ENCODE results near the gene MYH9. TPM values are rescaled to one million over a fixed set of nuclear protein-coding genes. Genes with fewer than 3 reads are reported as not detected.
"Not testable (repeated sequence)": the region's sequence is repeated elsewhere in the genome, so short reads cannot be mapped to it uniquely, and the experiment has no call there.

MYH9 gene
- total and polyA plus RNA-seq, 10 donors = 59.8 to 1,376 (median 711) TPM

- 63 to 74% (median 71%) methylated on average over 8 of the region's 8 CpGs for WGBS, 5 donors
- intact Hi-C loops (cut with DNase I; ENCODE audit: low total_unique reads) = no loop called here
These were observed 107.4 kb downstream of the MYH9 start for GRCh38 chr22:36280379-36280778.

GRCh38 chr22:36279219-36279666 is 108.5 kb downstream of the MYH9 start:
- no peaks in the 10 kb centered on the region for H3K9me3 ChIP-seq
- peaks cover 10 to 56% (median 42%) of the 10 kb centered on the region in 6 donors for H3K36me3 ChIP-seq
- H3K27me3 ChIP-seq (replicated peaks in 1 of 7) = no peaks in the 10 kb centered on the region
- intact Hi-C loops (cut with DNase I; ENCODE audit: low total_unique reads) = loop anchor here (10.0 kb wide), 1 partner anchor 84 kb away; no protein-coding TSS in a partner anchor
- WGBS, 5 donors = 35 to 77% (median 61%) methylated on average over 8 of the region's 8 CpGs
- H3K27ac ChIP-seq = peak overlapping the region in 3 of 8 donors; percentile 9 to 55 (median 47)
- H3K4me1 ChIP-seq = peaks cover 9 to 48% (median 22%) of the 10 kb centered on the region in 6 donors
- no peak for TF ChIP-seq POLR2A (IDR thresholded peaks at IDR 0.05)
- peak in 1 of 3 donors; percentile 61 for TF ChIP-seq POLR2AphosphoS5 (IDR thresholded peaks at IDR 0.05)
- no peak overlapping the region for H3K4me3 ChIP-seq
- no peak for DNase-seq

More at GRCh38 chr22:36280379-36280778, 107.4 kb downstream of the MYH9 start:
- H3K27ac ChIP-seq = peak overlapping the region in 2 of 8 donors; percentile 12 to 47
- no peaks in the 10 kb centered on the region for H3K9me3 ChIP-seq
- peaks cover 19 to 67% (median 54%) of the 10 kb centered on the region in 6 donors for H3K36me3 ChIP-seq
- no peaks in the 10 kb centered on the region for H3K27me3 ChIP-seq (replicated peaks in 1 of 7)
- no peak overlapping the region for H3K4me3 ChIP-seq
- DNase-seq = no peak
- TF ChIP-seq POLR2A (IDR thresholded peaks at IDR 0.05) (no peak), POLR2AphosphoS5 (IDR thresholded peaks at IDR 0.05) (no peak)
- TF ChIP-seq, protein P1, sequence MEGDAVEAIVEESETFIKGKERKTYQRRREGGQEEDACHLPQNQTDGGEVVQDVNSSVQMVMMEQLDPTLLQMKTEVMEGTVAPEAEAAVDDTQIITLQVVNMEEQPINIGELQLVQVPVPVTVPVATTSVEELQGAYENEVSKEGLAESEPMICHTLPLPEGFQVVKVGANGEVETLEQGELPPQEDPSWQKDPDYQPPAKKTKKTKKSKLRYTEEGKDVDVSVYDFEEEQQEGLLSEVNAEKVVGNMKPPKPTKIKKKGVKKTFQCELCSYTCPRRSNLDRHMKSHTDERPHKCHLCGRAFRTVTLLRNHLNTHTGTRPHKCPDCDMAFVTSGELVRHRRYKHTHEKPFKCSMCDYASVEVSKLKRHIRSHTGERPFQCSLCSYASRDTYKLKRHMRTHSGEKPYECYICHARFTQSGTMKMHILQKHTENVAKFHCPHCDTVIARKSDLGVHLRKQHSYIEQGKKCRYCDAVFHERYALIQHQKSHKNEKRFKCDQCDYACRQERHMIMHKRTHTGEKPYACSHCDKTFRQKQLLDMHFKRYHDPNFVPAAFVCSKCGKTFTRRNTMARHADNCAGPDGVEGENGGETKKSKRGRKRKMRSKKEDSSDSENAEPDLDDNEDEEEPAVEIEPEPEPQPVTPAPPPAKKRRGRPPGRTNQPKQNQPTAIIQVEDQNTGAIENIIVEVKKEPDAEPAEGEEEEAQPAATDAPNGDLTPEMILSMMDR (IDR thresholded peaks at IDR 0.05 in 8 of 11, conservative IDR thresholded peaks at IDR 0.05 in 3 of 11) = no peak
- H3K4me1 ChIP-seq = peaks cover 9 to 50% (median 22%) of the 10 kb centered on the region in 6 donors

DNA sequence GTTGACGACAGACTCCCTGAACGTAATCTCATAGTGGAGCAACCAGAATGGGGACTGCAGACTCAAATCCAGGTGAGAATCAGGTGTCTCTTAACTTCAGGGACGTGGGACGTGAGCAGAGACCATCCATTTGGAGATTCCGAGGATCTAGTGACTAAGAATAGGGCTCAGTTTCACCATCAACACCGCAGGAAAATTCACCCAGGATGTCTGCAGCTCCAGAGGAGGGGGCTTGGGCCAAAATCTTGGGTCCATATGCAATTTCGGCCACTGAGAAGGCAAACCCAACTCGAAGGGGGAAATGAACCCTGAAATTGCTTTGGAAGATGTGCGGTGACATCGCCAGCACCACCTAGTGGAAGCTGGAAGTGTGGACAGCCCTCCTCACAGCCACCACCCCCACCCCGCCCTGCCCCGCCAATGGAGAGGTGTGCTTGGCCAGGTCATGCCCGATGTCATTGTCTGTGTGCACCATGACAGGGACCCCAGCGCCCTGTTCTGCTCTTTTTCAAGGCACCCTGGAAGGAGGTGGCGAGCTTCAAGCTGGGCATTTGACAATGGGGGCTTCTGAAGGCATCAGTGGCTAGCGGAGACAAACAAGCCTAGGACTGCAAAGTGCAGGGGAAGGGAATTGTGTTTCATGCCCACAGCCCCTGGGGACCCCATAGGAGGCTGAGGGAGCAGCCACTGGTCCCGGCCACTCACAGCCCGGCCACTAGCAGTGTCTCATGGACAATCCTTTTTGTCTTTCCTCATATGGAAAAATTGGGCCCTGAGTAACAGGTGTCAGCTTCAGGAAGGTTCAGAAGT is 110.1 kb downstream of the MYH9 start:
- Histone ChIP-seq H3K4me3 (no peak overlapping the region), H3K27me3 (replicated peaks in 1 of 7) (no peaks in the 10 kb centered on the region), H3K36me3 (peaks cover 4 to 40% (median 27%) of the 10 kb centered on the region in 6 donors), H3K27ac (peak overlapping the region in 5 of 8 donors; percentile 0 to 55 (median 9)), H3K9me3 (no peaks in the 10 kb centered on the region), H3K4me1 (peaks cover 9 to 47% (median 22%) of the 10 kb centered on the region in 6 donors)
- 23 to 37% (median 33%) methylated on average over 17 to 18 of the region's 18 CpGs for WGBS, 5 donors
- intact Hi-C loops (cut with DNase I; ENCODE audit: low total_unique reads) = loop anchor here (10.0 kb wide), 1 partner anchor 83 kb away; no protein-coding TSS in a partner anchor
- DNase-seq = peak; percentile 85
- TF ChIP-seq POLR2AphosphoS5 (IDR thresholded peaks at IDR 0.05) (peak; percentile 63 to 73 (median 67)), POLR2A (IDR thresholded peaks at IDR 0.05) (no peak)
- TF ChIP-seq, protein P1 (IDR thresholded peaks at IDR 0.05 in 8 of 11, conservative IDR thresholded peaks at IDR 0.05 in 3 of 11) = peak; percentile 30 to 89 (median 71)

- intact Hi-C loops (cut with DNase I; ENCODE audit: low total_unique reads) = loop anchor here (10.0 kb wide), 1 partner anchor 80 kb away; no protein-coding TSS in a partner anchor
- 55 to 79% (median 72%) methylated on average over 5 of the region's 5 CpGs for WGBS, 5 donors
These were observed 113.2 kb downstream of the MYH9 start for GRCh38 chr22:36274531-36274930.

DNA sequence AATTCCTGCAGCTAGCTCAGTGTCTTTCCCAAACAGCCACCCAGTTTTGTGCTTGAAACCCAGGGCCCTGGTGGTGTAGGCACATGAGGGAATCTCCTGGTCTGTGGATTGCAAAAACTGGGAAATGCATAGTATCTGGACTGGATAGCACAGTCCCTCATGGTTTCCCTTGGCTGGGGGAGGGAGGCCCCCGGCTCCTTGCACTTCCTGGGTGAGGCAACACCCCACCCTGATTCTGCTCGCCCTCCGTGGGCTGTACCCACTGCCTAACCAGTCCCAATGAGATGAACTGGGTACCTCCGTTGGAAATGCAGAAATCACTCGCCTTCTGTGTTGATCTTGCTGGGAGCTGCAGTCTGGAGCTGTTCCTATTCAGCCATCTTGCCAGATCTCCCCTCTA is 115.8 kb downstream of the MYH9 start:
- H3K4me1 ChIP-seq; H3K9me3 ChIP-seq; H3K4me3 ChIP-seq; H3K27ac ChIP-seq; DNase-seq; H3K27me3 ChIP-seq (replicated peaks in 1 of 7): not testable (repeated sequence)
- peaks cover 0 to 13% (median 3%) of the 10 kb centered on the region in 6 donors for H3K36me3 ChIP-seq
- intact Hi-C loops (cut with DNase I; ENCODE audit: low total_unique reads) = loop anchor here (10.0 kb wide), 1 partner anchor 77 kb away; no protein-coding TSS in a partner anchor
- 71 to 92% (median 77%) methylated on average over 4 to 5 of the region's 5 CpGs for WGBS, 5 donors

More at GRCh38 chr22:36274531-36274930, 113.2 kb downstream of the MYH9 start:
- peaks cover 0 to 9% (median 0%) of the 10 kb centered on the region in 6 donors for H3K36me3 ChIP-seq
- H3K4me3 ChIP-seq = no peak overlapping the region
- TF ChIP-seq POLR2A (IDR thresholded peaks at IDR 0.05) (no peak), POLR2AphosphoS5 (IDR thresholded peaks at IDR 0.05) (no peak)
- TF ChIP-seq, protein P1 (IDR thresholded peaks at IDR 0.05 in 8 of 11, conservative IDR thresholded peaks at IDR 0.05 in 3 of 11) = no peak
- H3K9me3 ChIP-seq = no peaks in the 10 kb centered on the region
- no peak overlapping the region for H3K27ac ChIP-seq
- peaks cover 9 to 28% (median 19%) of the 10 kb centered on the region in 6 donors for H3K4me1 ChIP-seq
- H3K27me3 ChIP-seq (replicated peaks in 1 of 7) = no peaks in the 10 kb centered on the region
- no peak for DNase-seq

GRCh38 chr22:36271231-36271630 is 116.5 kb downstream of the MYH9 start:
- H3K4me1 ChIP-seq; H3K9me3 ChIP-seq; H3K4me3 ChIP-seq; H3K27ac ChIP-seq; H3K27me3 ChIP-seq (replicated peaks in 1 of 7); DNase-seq: not testable (repeated sequence)
- H3K36me3 ChIP-seq = peaks cover 0 to 21% (median 8%) of the 10 kb centered on the region in 6 donors
- intact Hi-C loops (cut with DNase I; ENCODE audit: low total_unique reads) = loop anchor here (10.0 kb wide), 1 partner anchor 76 kb away; no protein-coding TSS in a partner anchor
- 87 to 97% (median 92%) methylated on average over 5 to 7 of the region's 7 CpGs for WGBS, 5 donors

Measured in spleen (tissue), 11 donors.